HG03095 (cell line): Measurements from ENCODE around the gene FHOD1.

Source experiments
- ATAC-seq: cut with Tn5 transposase; IDR thresholded peaks from one replicate; pipeline ENCODE4 v1.9.1; 2021; ENCODE audit warnings: moderate library complexity; ENCODE audit not compliant: unreplicated experiment

Gene FHOD1

GRCh38 chr16:67179421-67180080 lies 67.7 kb downstream of the FHOD1 start:
- no peak for ATAC-seq
